ENCODE data around the gene PDGFRB.

The PDGFRB gene

GRCh38 chr5:150105928-150106615, 49.6 kb downstream of the PDGFRB start:
- Histone ChIP-seq H3K4me2 (ENCODE audit: low read length) (no peak overlapping the region), H2AFZ (no peak overlapping the region), H3K9me3 (ENCODE audit: control insufficient read depth, low read length) (no peaks in the 10 kb centered on the region), H3K27ac (no peak overlapping the region), H3K9ac (no peak overlapping the region), H3K4me1 (no peaks in the 10 kb centered on the region), H3K4me3 (ENCODE audit: low read depth, low read length) (no peak overlapping the region), H3K79me2 (no peaks in the 10 kb centered on the region), H3K36me3 (ENCODE audit: control insufficient read depth, insufficient read depth, low read length) (no peaks in the 10 kb centered on the region), H3K27me3 (ENCODE audit: control insufficient read depth, insufficient read depth, low read length) (no peaks in the 10 kb centered on the region)
- TF ChIP-seq CTCF (IDR thresholded peaks at IDR 0.05) = no peak

GRCh38 chr5:150104550-150104870, 51.1 kb downstream of the PDGFRB start:
- TF ChIP-seq CTCF (IDR thresholded peaks at IDR 0.05) = no peak

GRCh38 chr5:150103678-150104549, 51.7 kb downstream of the PDGFRB start:
- TF ChIP-seq CTCF (IDR thresholded peaks at IDR 0.05) = no peak
- Histone ChIP-seq H3K4me1 (no peaks in the 10 kb centered on the region), H3K36me3 (ENCODE audit: control insufficient read depth, insufficient read depth, low read length) (no peaks in the 10 kb centered on the region), H3K9ac (no peak overlapping the region), H3K27me3 (ENCODE audit: control insufficient read depth, insufficient read depth, low read length) (no peaks in the 10 kb centered on the region), H3K4me2 (ENCODE audit: low read length) (no peak overlapping the region), H3K4me3 (ENCODE audit: low read depth, low read length) (no peak overlapping the region), H3K79me2 (no peaks in the 10 kb centered on the region), H3K27ac (no peak overlapping the region), H2AFZ (no peak overlapping the region), H3K9me3 (ENCODE audit: control insufficient read depth, low read length) (no peaks in the 10 kb centered on the region)

More at GRCh38 chr5:150104550-150104870, 51.1 kb downstream of the PDGFRB start:
- Histone ChIP-seq H3K4me3 (ENCODE audit: low read depth, low read length) (no peak overlapping the region), H3K79me2 (no peaks in the 10 kb centered on the region), H3K4me2 (ENCODE audit: low read length) (no peak overlapping the region), H3K27me3 (ENCODE audit: control insufficient read depth, insufficient read depth, low read length) (no peaks in the 10 kb centered on the region), H3K4me1 (no peaks in the 10 kb centered on the region), H2AFZ (no peak overlapping the region), H3K9me3 (ENCODE audit: control insufficient read depth, low read length) (no peaks in the 10 kb centered on the region), H3K36me3 (ENCODE audit: control insufficient read depth, insufficient read depth, low read length) (no peaks in the 10 kb centered on the region), H3K27ac (no peak overlapping the region), H3K9ac (no peak overlapping the region)

- no peak overlapping the region for H3K4me3 ChIP-seq (ENCODE audit: low read depth, low read length)
- no peak for TF ChIP-seq CTCF (IDR thresholded peaks at IDR 0.05)
- H3K36me3 ChIP-seq (ENCODE audit: control insufficient read depth, insufficient read depth, low read length) = no peaks in the 10 kb centered on the region
- H3K9ac ChIP-seq = no peak overlapping the region
- H3K9me3 ChIP-seq (ENCODE audit: control insufficient read depth, low read length) = no peaks in the 10 kb centered on the region
- H2AFZ ChIP-seq = no peak overlapping the region
- no peaks in the 10 kb centered on the region for H3K79me2 ChIP-seq
- no peak overlapping the region for H3K4me2 ChIP-seq (ENCODE audit: low read length)
- H3K4me1 ChIP-seq = no peaks in the 10 kb centered on the region
- no peak overlapping the region for H3K27ac ChIP-seq
- H3K27me3 ChIP-seq (ENCODE audit: control insufficient read depth, insufficient read depth, low read length) = no peaks in the 10 kb centered on the region
These were observed 54.6 kb downstream of the PDGFRB start for GRCh38 chr5:150101023-150101422.

Data from parathyroid adenoma (tissue), 2 donors.